PC-3 (cell line): Measurements from ENCODE around the gene GPATCH2L. TPM values are rescaled to one million over a fixed set of nuclear protein-coding genes. Genes with fewer than 3 reads are reported as not detected.

ENCODE experiments used
- ATAC-seq: fragments of 200-7000 bp; cut with Tn5 transposase; 2 replicates; pipeline ENCODE4 v1.9.1; 2020; ENCODE audit warnings: mild to moderate bottlenecking, moderate library complexity
- BruUV-seq: library from RNA; stranded (reverse); fragments of 400-500 nt; replicated peaks from 2 replicates; lab custom pipeline; 2021; lab: Mats Ljungman, UMichigan
- CTCF ChIA-PET: fragments of 300-600 bp; sonication (Branson Sonifier 250); formaldehyde crosslinking; loops from one replicate; lab custom pipeline; 2022; ENCODE audit warnings: antibody characterized with exemption; lab: Charles Lee
- POLR2A ChIA-PET: fragments of 300-600 bp; sonication (Branson Sonifier 250); formaldehyde crosslinking; loops from one replicate; lab custom pipeline; 2022; ENCODE audit warnings: antibody characterized with exemption; ENCODE audit not compliant: unreplicated experiment; lab: Charles Lee
- DNase-seq: peaks from one replicate; pipeline ENCODE4 v3.0.0-alpha.2; 2015
- H2AFZ ChIP-seq: fragments of 300-600 bp; sonication (generic); 2 replicates; pipeline ENCODE4 v1.6.0; 2016; ENCODE audit warnings: antibody characterized with exemption, low read length
- H3F3A ChIP-seq: fragments of 300-600 bp; sonication (generic); one replicate; pipeline ENCODE4 v1.6.0; 2017; ENCODE audit warnings: antibody characterized with exemption, low read length, control low read depth, mild to moderate bottlenecking; ENCODE audit not compliant: unreplicated experiment
- H3K27ac ChIP-seq: fragments of 300-600 bp; sonication (generic); 2 replicates; pipeline ENCODE4 v1.5.1; 2016; ENCODE audit warnings: mild to moderate bottlenecking, low read length
- H3K27me3 ChIP-seq: fragments of 300-600 bp; sonication (generic); 2 replicates; pipeline ENCODE4 v1.6.1; 2016; ENCODE audit warnings: low read length, mixed read lengths
- H3K36me3 ChIP-seq: fragments of 300-600 bp; sonication (generic); 2 replicates; pipeline ENCODE4 v1.6.1; 2016; ENCODE audit warnings: low read depth, mixed run types, low read length, mixed read lengths
- H3K4me1 ChIP-seq: fragments of 300-600 bp; sonication (generic); 2 replicates; pipeline ENCODE4 v1.5.1; 2016; ENCODE audit warnings: low read length; ENCODE audit not compliant: insufficient read depth
- H3K4me2 ChIP-seq: fragments of 300-600 bp; sonication (generic); 2 replicates; pipeline ENCODE4 v1.6.0; 2016; ENCODE audit warnings: low read length
- H3K4me3 ChIP-seq: fragments of 300-600 bp; sonication (generic); 2 replicates; pipeline ENCODE4 v1.5.1; 2016; ENCODE audit warnings: mild to moderate bottlenecking, low read length, mixed read lengths
- H3K79me2 ChIP-seq: fragments of 300-600 bp; sonication (generic); 2 replicates; pipeline ENCODE4 v1.6.1; 2017; ENCODE audit warnings: low read length, mixed read lengths
- H3K9ac ChIP-seq: fragments of 300-600 bp; sonication (generic); 2 replicates; pipeline ENCODE4 v1.6.0; 2016; ENCODE audit warnings: mild to moderate bottlenecking, low read length
- H3K9me2 ChIP-seq: fragments of 300-600 bp; sonication (generic); replicated peaks from 2 replicates; pipeline ENCODE4 v1.6.1; 2016; ENCODE audit warnings: mixed run types, low read length, mixed read lengths
- H3K9me3 ChIP-seq: fragments of 300-600 bp; sonication (generic); 2 replicates; pipeline ENCODE4 v1.6.1; 2016; ENCODE audit warnings: low read length, mixed read lengths
- H4K20me1 ChIP-seq: fragments of 300-600 bp; sonication (generic); 2 replicates; pipeline ENCODE4 v1.6.1; 2016; ENCODE audit warnings: low read length, mixed read lengths
- CTCF ChIP-seq: fragments of 300-600 bp; sonication (generic); conservative IDR thresholded peaks from 2 replicates; pipeline ENCODE4 v1.5.1; 2017; ENCODE audit warnings: antibody characterized with exemption, low read depth, mild to moderate bottlenecking, low read length
- EZH2 ChIP-seq: fragments of 300-600 bp; sonication (generic); IDR thresholded peaks from one replicate; pipeline ENCODE4 v1.6.1; 2017; ENCODE audit warnings: antibody characterized with exemption, mild to moderate bottlenecking, low read length; ENCODE audit not compliant: unreplicated experiment
- EZH2phosphoT487 ChIP-seq: fragments of 300-600 bp; sonication (generic); IDR thresholded peaks from 2 replicates; pipeline ENCODE4 v1.6.1; 2018; ENCODE audit warnings: mild to moderate bottlenecking, antibody characterized with exemption, low read length, borderline replicate concordance
- intact Hi-C: fragments of 100-400 bp; cut with micrococcal nuclease; formaldehyde crosslinking; loops from 2 replicates; pipeline ENCODE4 v1.9.0; 2023
- total RNA-seq: library from RNA; depleted of rRNA; stranded (reverse); fragments of >200 nt; gene quantifications from 2 replicates; pipeline ENCODE4 v1.2.3, GENCODE V29; 2014

Gene GPATCH2L
- total RNA-seq, 1 experiment from 2014 or later = 46.0 TPM

GRCh38 chr14:76152333-76152681, 585 bp downstream of the GPATCH2L start:
- TSS peak; percentile 82 for BruUV-seq
- peak; percentile 91 for ATAC-seq
- Histone ChIP-seq H3F3A (no peaks in the 10 kb centered on the region), H3K9me2 (no peaks in the 10 kb centered on the region), H3K9me3 (no peaks in the 10 kb centered on the region), H3K27me3 (no peaks in the 10 kb centered on the region), H3K79me2 (peaks cover 55% of the 10 kb centered on the region), H3K4me3 (peak overlapping the region; percentile 98), H3K36me3 (peaks cover 24% of the 10 kb centered on the region), H3K9ac (peak overlapping the region; percentile 99), H4K20me1 (peaks cover 48% of the 10 kb centered on the region), H3K27ac (peak overlapping the region; percentile 89), H3K4me1 (peaks cover 51% of the 10 kb centered on the region), H2AFZ (peak overlapping the region; percentile 75), H3K4me2 (peak overlapping the region; percentile 91)
- ChIA-PET POLR2A (interaction anchor here (0.6 kb wide), 1 partner anchor 48 kb away, joined by 4 read pairs; no protein-coding TSS in a partner anchor), CTCF (no interaction called here)
- TF ChIP-seq EZH2phosphoT487 = no peak
- no peak for TF ChIP-seq CTCF
- TF ChIP-seq EZH2 = no peak
- intact Hi-C loops = loop anchor here (5.0 kb wide), 1 partner anchor 50 kb away; no protein-coding TSS in a partner anchor
- DNase-seq = peak; percentile 80

- Histone ChIP-seq H3K27ac (no peak overlapping the region), H3K36me3 (peaks cover 33% of the 10 kb centered on the region), H3K4me2 (peak overlapping the region; percentile 91), H3K9me3 (no peaks in the 10 kb centered on the region), H3K27me3 (no peaks in the 10 kb centered on the region), H3F3A (no peaks in the 10 kb centered on the region), H3K79me2 (peaks cover 71% of the 10 kb centered on the region), H3K4me1 (peaks cover 47% of the 10 kb centered on the region), H2AFZ (no peak overlapping the region), H3K4me3 (peak overlapping the region; percentile 98), H3K9me2 (no peaks in the 10 kb centered on the region), H3K9ac (0 out of 2 replicates have a peak overlapping the region, but pooled peaks have one; percentile 99), H4K20me1 (peaks cover 64% of the 10 kb centered on the region)
- BruUV-seq = no TSS peak
- ChIA-PET CTCF (no interaction called here), POLR2A (no interaction called here)
- no peak for DNase-seq
- TF ChIP-seq EZH2phosphoT487 = no peak
- ATAC-seq = no peak
- intact Hi-C loops = loop anchor here (5.0 kb wide), 1 partner anchor 48 kb away; no protein-coding TSS in a partner anchor
These were observed 2.2 kb downstream of the GPATCH2L start for GRCh38 chr14:76153919-76154318.

- H3K9me3 ChIP-seq = no peaks in the 10 kb centered on the region
- H2AFZ ChIP-seq = no peak overlapping the region
- no peak overlapping the region for H3K9ac ChIP-seq
- no peak for TF ChIP-seq EZH2phosphoT487
- no peak for TF ChIP-seq EZH2
- no peak for TF ChIP-seq CTCF
- CTCF ChIA-PET = no interaction called here
- H3K79me2 ChIP-seq = peaks cover 79% of the 10 kb centered on the region
- H3K9me2 ChIP-seq = no peaks in the 10 kb centered on the region
- no peak overlapping the region for H3K27ac ChIP-seq
- peaks cover 40% of the 10 kb centered on the region for H3K36me3 ChIP-seq
- peaks cover 70% of the 10 kb centered on the region for H4K20me1 ChIP-seq
- BruUV-seq = no TSS peak
- POLR2A ChIA-PET = no interaction called here
- peak overlapping the region; percentile 91 for H3K4me2 ChIP-seq
- intact Hi-C loops = loop anchor here (5.0 kb wide), 1 partner anchor 48 kb away; no protein-coding TSS in a partner anchor
- no peaks in the 10 kb centered on the region for H3K27me3 ChIP-seq
- DNase-seq = no peak
- no peak for ATAC-seq
- H3F3A ChIP-seq = no peaks in the 10 kb centered on the region
- peak overlapping the region; percentile 98 for H3K4me3 ChIP-seq
- H3K4me1 ChIP-seq = peaks cover 47% of the 10 kb centered on the region
These were observed 2.9 kb downstream of the GPATCH2L start for GRCh38 chr14:76154539-76155126.
